Embryonic facial prominence (tissue), 1 donor: ENCODE results near the gene CEP97.
"Not testable (repeated sequence)": the region's sequence is repeated elsewhere in the genome, so short reads cannot be mapped to it uniquely, and the experiment has no call there.

Experiments
- DNase-seq: peaks from one replicate; pipeline ENCODE4 v3.0.0-alpha.2; 2016; ENCODE audit errors: extremely low spot score

Gene CEP97, protein sequence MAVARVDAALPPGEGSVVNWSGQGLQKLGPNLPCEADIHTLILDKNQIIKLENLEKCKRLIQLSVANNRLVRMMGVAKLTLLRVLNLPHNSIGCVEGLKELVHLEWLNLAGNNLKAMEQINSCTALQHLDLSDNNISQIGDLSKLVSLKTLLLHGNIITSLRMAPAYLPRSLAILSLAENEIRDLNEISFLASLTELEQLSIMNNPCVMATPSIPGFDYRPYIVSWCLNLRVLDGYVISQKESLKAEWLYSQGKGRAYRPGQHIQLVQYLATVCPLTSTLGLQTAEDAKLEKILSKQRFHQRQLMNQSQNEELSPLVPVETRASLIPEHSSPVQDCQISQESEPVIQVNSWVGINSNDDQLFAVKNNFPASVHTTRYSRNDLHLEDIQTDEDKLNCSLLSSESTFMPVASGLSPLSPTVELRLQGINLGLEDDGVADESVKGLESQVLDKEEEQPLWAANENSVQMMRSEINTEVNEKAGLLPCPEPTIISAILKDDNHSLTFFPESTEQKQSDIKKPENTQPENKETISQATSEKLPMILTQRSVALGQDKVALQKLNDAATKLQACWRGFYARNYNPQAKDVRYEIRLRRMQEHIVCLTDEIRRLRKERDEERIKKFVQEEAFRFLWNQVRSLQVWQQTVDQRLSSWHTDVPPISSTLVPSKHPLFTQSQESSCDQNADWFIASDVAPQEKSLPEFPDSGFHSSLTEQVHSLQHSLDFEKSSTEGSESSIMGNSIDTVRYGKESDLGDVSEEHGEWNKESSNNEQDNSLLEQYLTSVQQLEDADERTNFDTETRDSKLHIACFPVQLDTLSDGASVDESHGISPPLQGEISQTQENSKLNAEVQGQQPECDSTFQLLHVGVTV

DNA sequence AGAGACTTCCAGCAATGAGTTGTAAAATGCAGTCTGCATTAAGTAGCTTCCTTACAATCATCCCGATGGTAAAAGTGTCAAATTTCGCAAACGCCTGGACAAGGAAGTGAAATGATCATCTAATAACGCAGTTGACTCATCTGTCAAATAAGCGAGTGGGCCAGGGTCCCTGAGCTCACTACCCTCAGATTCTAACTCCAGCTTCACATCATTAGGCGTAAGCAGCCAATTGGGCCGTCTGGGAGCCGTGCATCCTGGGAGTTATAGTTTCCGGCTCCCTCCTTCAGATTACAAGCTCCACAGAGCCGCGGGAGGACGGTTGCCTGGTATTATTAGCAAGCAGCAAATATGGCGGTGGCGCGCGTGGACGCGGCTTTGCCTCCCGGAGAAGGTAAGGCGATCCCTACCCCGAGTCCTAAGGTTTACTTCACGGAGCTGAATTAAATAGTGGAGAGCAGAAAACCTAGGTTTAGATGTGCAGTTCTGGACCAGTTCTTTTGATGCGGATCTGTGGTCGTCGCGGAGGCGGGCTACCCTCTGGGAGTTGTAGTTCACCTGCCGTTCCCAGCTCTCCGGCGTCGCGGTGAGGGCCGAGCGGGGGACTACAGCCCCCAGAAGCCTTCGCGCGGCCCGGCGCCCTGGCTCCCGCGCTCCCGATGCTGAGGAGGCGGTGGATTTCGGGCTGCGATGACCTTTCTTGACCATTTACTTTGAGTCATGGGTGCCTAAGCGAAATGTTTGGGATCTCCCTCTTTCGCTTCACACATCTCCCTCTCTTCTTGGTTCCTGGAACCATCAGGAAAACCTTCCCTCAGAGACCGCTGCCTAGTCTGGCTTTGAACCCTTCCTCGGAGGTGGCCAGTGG is at the start of gene CEP97:
CEP97 (plus strand) TSS at position 286 of the 865 bp plus-strand sequence; CDS start at position 349, 63 bp downstream.
- DNase-seq: peak; percentile 93

DNA sequence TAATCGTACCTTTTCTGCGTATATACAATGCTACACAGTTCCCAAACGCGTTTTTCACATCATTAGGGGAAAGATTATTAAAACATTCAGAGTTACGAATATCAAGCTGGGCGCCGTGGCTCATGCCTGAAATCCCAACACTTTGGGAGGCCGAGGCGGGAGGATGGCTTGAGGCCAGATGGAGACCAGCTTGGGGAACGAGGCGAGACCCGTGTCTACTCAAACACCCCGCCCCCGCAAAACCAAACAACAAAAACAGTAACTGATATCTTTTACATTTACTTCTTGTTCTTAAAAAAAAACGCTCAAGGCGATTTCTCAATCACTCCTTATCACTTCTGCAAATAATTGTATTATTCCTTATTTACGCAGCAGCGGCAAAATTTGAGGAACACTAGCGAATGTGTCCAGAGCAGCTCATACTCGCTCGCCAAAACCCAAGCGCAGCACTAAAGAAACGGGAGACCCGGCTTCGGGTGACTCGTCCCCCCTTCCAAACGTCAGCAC is 48.7 kb upstream of the CEP97 start:
- no peak for DNase-seq

DNA sequence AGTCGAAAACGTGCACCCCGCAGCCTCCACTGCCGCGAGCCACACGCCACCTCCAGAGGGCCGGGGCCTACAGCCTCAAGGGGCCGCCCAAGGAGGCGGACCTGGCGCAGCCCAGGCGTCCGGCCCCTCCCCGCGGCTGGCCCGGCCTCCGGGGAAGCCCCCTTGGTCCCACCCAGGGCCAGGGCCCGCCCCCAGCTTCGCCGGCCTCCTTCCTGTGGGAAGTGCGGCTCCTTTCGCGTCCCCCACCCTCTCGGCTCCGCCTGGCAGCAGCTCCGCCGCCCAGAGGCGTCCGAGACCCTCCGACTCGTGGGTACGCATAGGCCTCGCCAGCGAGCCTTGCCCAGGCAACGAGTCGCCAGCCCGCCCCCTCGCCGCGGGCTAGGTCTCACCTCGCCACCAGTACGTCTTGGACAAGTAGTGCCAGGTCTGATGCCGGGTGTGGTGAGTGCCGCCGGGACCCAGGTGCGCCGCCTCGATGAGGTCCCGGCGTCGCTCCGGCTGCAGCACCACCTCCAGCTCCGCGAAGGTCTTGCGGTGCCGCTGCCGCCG is 48.1 kb upstream of the CEP97 start:
- DNase-seq: peak; percentile 86

DNA sequence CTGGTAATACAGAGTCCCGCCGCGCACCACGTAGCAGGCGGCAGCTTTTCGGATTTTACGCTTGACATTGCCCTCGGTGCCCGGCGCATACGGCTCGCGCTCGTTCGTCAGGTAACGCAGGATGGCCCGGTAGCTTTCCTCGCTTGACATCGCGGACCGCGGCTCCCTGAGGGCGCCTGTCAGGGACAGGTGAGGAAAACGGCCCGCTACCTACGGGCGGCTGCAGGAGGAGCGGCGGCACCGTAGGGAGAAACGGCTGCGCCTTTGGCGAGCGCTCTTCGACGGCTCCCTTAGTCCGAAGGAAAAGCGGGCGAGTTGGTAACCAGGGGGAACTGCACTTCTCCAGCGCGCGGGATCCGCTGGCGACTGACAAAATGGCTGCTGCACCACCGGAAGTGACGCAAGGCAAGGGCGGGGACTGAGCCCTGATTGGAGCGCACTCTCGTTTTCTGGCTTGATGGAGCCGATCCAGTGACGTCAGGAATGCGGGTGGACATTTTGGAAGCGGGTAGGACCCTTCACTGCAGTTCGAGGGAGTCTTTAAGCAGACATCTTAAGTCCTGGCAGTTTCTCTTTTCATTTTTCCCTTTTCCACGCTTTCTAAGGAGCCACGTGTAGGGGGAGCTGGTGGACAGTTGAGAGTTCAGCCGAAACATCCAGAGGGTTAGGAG is 47.5 kb upstream of the CEP97 start, which contains the start of gene ZBTB11:
ZBTB11 (minus strand) TSS at position 368 of the 671 bp plus-strand sequence; CDS start at position 150, 218 bp downstream.
- peak; percentile 99 for DNase-seq

GRCh38 chr3:101677436-101678286 is 46.8 kb upstream of the CEP97 start:
- no peak for DNase-seq

DNA sequence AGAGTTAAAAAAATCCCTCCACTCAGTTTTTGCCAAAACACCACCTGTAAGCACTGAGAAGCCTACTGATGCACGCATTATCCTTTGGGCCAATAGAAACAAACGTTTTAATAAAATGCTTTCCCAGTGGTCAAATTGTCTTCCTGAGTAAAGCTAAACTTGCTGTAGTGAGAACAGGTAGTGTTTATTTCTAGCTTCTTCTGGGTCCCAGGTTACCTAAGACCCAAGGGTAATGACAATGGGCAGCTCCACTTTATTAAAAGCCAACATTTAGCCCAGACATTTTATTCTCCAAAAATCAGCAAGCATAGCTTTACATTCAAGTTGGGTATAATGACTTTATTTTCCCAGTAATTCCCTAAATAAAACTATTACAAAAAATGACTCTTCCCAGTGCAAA is 45.6 kb upstream of the CEP97 start:
- not testable (repeated sequence) for DNase-seq

GRCh38 chr3:101680466-101680865 is 43.9 kb upstream of the CEP97 start:
- no peak for DNase-seq

GRCh38 chr3:101685050-101685400 is 39.4 kb upstream of the CEP97 start:
- DNase-seq: no peak

GRCh38 chr3:101685870-101686307 is 38.5 kb upstream of the CEP97 start:
- DNase-seq: no peak

DNA sequence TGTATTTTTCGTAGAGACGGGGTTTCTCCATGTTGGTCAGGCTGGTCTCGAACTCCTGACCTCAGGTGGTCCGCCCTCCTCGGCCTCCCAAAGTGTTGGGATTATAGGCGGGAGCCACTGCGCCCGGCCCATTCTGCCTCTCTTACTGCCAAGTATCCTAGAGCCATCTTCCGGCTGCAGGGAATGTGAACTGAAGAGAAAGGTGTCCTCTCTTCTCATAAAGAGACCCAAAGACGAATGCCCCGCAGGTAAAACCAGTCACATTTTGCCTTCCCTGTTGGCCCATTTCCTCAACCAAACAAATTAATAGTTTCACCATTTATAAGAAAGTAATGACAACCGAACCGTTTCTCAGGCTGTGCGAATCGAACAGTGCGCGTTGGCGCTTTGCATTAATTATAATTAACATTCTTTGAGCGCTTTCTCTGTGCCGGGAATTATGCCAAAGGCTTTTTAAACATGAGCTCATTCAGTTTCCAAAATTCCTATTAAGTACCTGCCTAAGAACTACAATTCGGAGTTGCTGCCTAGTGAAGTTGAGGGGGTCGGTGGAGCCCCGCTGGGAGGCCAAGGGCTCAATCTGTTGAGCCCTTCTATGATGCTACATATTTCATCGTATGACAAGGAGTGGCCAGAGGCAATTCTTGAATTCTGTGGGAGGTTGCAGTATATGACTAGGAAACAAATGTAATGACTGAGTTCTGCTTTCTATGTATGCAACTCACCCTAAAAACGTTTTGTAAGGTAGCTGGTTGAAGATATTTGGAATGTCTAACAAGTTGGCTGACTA is 37.1 kb upstream of the CEP97 start:
- no peak for DNase-seq

- no peak for DNase-seq
Measured at GRCh38 chr3:101689286-101689685, 35.1 kb upstream of the CEP97 start.

GRCh38 chr3:101690972-101691371 is 33.4 kb upstream of the CEP97 start:
- no peak for DNase-seq

DNA sequence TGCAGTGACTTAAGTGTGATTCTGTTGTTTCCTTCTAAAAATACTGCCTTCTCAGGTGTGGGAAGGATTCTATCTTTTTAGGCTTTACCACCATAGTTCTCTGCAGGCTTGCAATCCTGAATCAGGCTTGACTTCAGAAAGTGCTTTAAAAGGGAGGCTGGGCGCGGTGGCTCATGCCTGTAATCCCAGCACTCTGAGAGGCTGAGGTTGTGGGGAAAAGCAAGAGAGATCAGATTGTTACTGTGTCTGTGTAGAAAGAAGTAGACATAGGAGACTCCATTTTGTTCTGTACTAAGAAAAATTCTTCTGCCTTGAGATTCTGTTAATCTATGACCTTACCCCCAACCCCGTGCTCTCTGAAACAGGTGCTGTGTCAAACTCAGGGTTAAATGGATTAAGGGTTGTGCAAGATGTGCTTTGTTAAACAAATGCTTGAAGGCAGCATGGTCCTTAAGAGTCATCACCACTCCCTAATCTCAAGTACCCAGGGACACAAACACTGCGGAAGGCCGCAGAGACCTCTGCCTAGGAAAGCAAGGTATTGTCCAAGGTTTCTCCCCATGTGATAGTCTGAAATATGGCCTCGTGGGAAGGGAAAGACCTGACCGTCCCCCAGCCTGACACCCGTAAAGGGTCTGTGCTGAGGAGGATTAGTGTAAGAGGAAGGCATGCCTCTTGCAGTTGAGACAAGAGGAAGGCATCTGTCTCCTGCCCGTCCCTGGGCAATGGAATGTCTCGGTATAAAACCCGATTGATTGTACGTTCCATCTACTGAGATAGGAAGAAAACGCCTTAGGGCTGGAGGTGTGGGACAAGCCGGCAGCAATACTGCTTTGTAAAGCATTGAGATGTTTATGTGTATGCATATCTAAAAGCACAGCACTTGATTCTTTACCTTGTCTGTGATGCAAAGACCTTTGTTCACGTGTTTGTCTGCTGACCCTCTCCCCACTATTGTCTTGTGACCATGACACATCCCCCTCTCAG is 32.4 kb upstream of the CEP97 start:
- not testable (repeated sequence) for DNase-seq

DNA sequence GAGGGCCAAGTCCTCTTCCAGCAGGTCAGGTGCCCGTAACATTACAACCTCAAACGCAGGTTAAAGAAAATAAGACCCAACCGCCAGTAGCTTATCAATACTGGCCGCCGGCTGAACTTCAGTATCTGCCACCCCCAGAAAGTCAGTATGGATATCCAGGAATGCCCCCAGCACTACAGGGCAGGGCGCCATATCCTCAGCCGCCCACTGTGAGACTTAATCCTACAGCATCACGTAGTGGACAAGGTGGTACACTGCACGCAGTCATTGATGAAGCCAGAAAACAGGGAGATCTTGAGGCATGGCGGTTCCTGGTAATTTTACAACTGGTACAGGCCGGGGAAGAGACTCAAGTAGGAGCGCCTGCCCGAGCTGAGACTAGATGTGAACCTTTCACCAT is 30.9 kb upstream of the CEP97 start:
- not testable (repeated sequence) for DNase-seq

- not testable (repeated sequence) for DNase-seq
Measured at GRCh38 chr3:101694836-101695235, 29.6 kb upstream of the CEP97 start.

- DNase-seq: no peak
Measured at GRCh38 chr3:101695779-101696372, 28.5 kb upstream of the CEP97 start.
